ENCODE data around the gene GPR171. TPM values are rescaled to one million over a fixed set of nuclear protein-coding genes. Genes with fewer than 3 reads are reported as not detected.

Gene GPR171
- total RNA-seq, 6 experiments from 2014 or later = not detected

DNA sequence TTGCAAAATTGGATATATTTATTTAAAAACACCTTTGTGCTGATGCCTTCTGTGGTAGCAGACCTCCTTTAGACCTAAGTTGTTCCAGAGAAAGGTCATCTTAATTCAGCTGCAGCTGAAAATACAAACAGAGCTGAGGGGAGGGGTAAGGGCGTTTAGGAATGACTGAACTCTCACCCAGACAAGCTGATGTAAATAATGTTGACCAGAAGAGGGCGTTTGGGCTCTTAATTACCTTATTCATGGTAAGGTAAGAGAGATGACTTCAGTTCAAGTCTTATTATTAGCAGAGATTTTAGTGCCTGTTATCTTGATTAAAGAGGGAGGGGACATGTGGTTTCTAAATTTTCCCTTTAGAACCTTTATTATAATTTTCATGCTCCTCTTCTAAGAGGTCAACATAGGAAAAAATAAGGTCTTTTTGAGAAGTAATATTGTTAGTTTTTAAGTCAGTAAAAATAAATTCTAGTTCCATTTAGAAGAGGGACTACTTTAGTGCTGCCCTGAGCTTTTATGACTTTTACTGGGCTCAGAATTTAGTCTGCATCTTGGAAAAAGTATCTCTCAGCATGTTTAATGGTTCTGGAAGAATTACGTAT lies 46.3 kb downstream of the GPR171 start:
- TF ChIP-seq, protein P1, sequence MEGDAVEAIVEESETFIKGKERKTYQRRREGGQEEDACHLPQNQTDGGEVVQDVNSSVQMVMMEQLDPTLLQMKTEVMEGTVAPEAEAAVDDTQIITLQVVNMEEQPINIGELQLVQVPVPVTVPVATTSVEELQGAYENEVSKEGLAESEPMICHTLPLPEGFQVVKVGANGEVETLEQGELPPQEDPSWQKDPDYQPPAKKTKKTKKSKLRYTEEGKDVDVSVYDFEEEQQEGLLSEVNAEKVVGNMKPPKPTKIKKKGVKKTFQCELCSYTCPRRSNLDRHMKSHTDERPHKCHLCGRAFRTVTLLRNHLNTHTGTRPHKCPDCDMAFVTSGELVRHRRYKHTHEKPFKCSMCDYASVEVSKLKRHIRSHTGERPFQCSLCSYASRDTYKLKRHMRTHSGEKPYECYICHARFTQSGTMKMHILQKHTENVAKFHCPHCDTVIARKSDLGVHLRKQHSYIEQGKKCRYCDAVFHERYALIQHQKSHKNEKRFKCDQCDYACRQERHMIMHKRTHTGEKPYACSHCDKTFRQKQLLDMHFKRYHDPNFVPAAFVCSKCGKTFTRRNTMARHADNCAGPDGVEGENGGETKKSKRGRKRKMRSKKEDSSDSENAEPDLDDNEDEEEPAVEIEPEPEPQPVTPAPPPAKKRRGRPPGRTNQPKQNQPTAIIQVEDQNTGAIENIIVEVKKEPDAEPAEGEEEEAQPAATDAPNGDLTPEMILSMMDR (IDR thresholded peaks at IDR 0.05) = peak; percentile 82
- Mint-ChIP-seq H3K4me3 (no peak overlapping the region), H3K27me3 (ENCODE audit: insufficient read depth) (peaks cover 5% of the 10 kb centered on the region), H3K4me1 (ENCODE audit: low read depth) (peaks cover 12% of the 10 kb centered on the region), H3K9me3 (no peaks in the 10 kb centered on the region), H3K36me3 (ENCODE audit: low read depth) (no peaks in the 10 kb centered on the region), H3K27ac (no peak overlapping the region)
- DNase-seq = peak; percentile 45

DNA sequence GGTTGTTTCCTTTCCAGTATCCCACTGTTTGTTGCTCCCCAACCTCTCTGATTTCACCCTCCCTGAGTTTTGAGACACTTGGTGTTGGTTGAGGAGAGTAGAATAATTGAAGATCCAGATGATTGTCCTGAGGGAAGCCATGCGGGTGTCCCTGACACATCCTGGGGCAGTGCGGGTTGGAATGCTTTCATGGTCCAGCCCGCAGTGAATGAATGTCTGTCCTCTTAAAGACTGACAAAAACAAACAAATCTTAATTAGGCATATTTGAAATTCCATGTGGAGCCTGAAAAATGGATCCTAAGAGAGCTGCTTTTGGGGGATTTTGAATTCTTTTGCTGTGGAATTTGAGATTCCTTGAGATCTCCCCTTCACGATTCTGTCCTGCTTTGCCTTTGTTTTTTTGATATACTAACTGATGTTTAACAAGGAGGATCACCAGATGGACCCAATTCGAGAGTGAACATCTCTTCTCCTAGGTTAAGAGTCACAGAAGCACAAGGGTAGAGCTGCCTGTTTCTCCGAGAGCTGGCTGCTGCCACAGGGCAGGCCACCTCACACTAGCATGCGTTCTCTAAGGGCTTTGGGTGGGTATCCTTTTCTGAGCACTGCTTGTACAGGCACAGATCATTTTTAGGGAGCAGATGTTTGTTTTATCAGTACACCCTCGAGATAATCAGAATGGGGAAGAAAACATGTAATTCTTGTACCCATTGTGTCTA lies 47.4 kb downstream of the GPR171 start:
- Mint-ChIP-seq H3K4me1 (ENCODE audit: low read depth) (peaks cover 12% of the 10 kb centered on the region), H3K4me3 (no peak overlapping the region), H3K27me3 (ENCODE audit: insufficient read depth) (peaks cover 2% of the 10 kb centered on the region), H3K9me3 (no peaks in the 10 kb centered on the region), H3K27ac (no peak overlapping the region; the same call in 1 of the 2 replicates), H3K36me3 (ENCODE audit: low read depth) (no peaks in the 10 kb centered on the region)
- TF ChIP-seq, protein P1 (IDR thresholded peaks at IDR 0.05) = no peak
- DNase-seq = no peak

DNA sequence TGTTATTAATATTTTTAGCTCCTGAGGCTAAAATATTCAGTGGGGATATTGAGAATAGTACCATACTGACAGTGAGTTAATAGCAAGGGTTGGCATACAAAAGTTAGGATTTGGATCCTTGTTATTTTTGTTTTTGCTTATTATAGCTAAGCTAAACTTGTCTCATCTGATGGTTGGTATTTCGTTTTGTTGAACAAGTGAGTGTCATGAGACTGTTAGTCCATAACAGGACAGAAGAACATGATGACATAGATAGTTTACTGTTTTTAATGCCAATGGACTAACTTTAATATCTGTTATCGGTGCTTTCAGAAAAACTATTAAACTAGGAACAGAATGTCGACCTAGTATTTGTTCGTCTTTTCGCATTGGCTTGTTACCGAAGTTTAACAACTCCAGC lies 48.5 kb downstream of the GPR171 start:
- H3K27ac Mint-ChIP-seq = no peak overlapping the region
- TF ChIP-seq, protein P1 (IDR thresholded peaks at IDR 0.05) = no peak
- no peaks in the 10 kb centered on the region for H3K9me3 Mint-ChIP-seq
- H3K27me3 Mint-ChIP-seq (ENCODE audit: insufficient read depth) = peaks cover 2% of the 10 kb centered on the region
- no peak overlapping the region for H3K4me3 Mint-ChIP-seq
- H3K36me3 Mint-ChIP-seq (ENCODE audit: low read depth) = no peaks in the 10 kb centered on the region
- H3K4me1 Mint-ChIP-seq (ENCODE audit: low read depth) = peaks cover 12% of the 10 kb centered on the region
- DNase-seq = no peak

DNA sequence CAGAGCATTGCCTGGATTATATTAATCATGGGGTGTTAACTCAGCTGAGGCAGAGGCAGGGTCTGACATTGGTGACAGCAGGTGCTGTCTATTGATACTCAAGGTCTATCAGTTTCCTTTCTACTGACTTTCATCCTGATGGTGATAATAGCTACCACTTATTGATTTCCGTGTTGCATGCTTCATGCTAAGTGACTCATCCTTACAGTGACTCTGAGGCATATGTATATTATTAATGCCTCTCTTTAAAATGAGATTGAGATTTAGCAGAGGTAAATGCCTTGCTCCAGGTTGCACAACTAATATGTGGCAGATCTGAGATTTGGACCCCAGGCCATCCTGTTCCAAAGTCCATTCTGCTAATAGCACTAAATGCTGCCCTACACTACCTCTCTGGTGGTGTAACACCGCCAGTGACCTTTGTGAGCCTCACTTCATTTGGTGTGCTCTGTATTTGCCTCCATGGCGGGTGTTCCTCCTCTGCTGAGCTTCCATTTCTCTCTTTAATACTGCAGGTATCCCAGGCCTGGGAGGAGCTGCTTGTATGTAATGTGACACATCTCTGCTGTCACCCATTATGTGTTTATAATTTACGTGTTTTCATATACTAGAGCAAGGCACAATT lies 50.4 kb downstream of the GPR171 start:
- no peaks in the 10 kb centered on the region for H3K36me3 Mint-ChIP-seq (ENCODE audit: low read depth)
- no peaks in the 10 kb centered on the region for H3K9me3 Mint-ChIP-seq
- no peak overlapping the region for H3K27ac Mint-ChIP-seq
- TF ChIP-seq, protein P1 (IDR thresholded peaks at IDR 0.05) = no peak
- peaks cover 12% of the 10 kb centered on the region for H3K4me1 Mint-ChIP-seq (ENCODE audit: low read depth)
- peaks cover 4% of the 10 kb centered on the region for H3K27me3 Mint-ChIP-seq (ENCODE audit: insufficient read depth)
- no peak for DNase-seq
- no peak overlapping the region for H3K4me3 Mint-ChIP-seq

Other genes with a start within 250 kb of the GPR171 start
- not detected for gene CLRN1, start 230.5 kb downstream of the GPR171 start, total RNA-seq (2021; fragmentation: NEBNext Ultra II Directional; extraction: Animal tissue kit (Norgen Biotek cat#: 25700))
- gene MED12L, start 117.6 kb downstream of the GPR171 start, total RNA-seq (2021; fragmentation: NEBNext Ultra II Directional; extraction: Animal tissue kit (Norgen Biotek cat#: 25700)) = under 1 TPM in 5 of 6 experiments, not detected in 1; 0.05 to 0.64 (median 0.13) TPM
- not detected for gene P2RY14, start 75.3 kb upstream of the GPR171 start, total RNA-seq (2021; fragmentation: NEBNext Ultra II Directional; extraction: Animal tissue kit (Norgen Biotek cat#: 25700))
- not detected for gene GPR87, start 113.6 kb upstream of the GPR171 start, total RNA-seq (2021; fragmentation: NEBNext Ultra II Directional; extraction: Animal tissue kit (Norgen Biotek cat#: 25700))
- gene P2RY13, start 126.3 kb upstream of the GPR171 start, total RNA-seq (2021; fragmentation: NEBNext Ultra II Directional; extraction: Animal tissue kit (Norgen Biotek cat#: 25700)) = not detected
- not detected for gene P2RY12, start 181.5 kb upstream of the GPR171 start, total RNA-seq (2021; fragmentation: NEBNext Ultra II Directional; extraction: Animal tissue kit (Norgen Biotek cat#: 25700))

Data from HFFc6 (cell line).